ENCODE results near the gene SHC3.

- TF ChIP-seq CTCF (conservative IDR thresholded peaks at IDR 0.05; ENCODE audit: low read depth, low read length): no peak
- no peak for TF ChIP-seq EZH2 (IDR thresholded peaks at IDR 0.05; ENCODE audit: low read length, unreplicated experiment)
These were observed 12.7 kb downstream of the SHC3 start for GRCh38 chr9:89165880-89166279.
